H1 (cell line): ENCODE data around the gene TUT4. TPM values are rescaled to one million over a fixed set of nuclear protein-coding genes. Genes with fewer than 3 reads are reported as not detected.

ENCODE experiments used
- CREB1 ChIP-seq: IDR thresholded peaks from 2 replicates; pipeline ENCODE4 v1.6.1; 2012; ENCODE audit warnings: inconsistent platforms
- POLR2A ChIP-seq, 2 experiments: IDR thresholded peaks; 1 replicate in 1 of 2; 2 replicates in 1 of 2; pipeline ENCODE4 v1.6.1; 2011; ENCODE audit warnings: low read depth in 2 of 2, low read length in 2 of 2, mild to moderate bottlenecking in 2 of 2; ENCODE audit errors: control extremely low read depth in 1 of 2
- RFX5 ChIP-seq: IDR thresholded peaks from 2 replicates; pipeline ENCODE4 v1.6.1; 2011; ENCODE audit warnings: low read depth, low read length, improper control_type of control experiment, borderline replicate concordance
- TBP ChIP-seq: IDR thresholded peaks from 2 replicates; pipeline ENCODE4 v1.6.1; 2011; ENCODE audit warnings: low read depth, low read length, improper control_type of control experiment
- TEAD4 ChIP-seq: IDR thresholded peaks from 2 replicates; pipeline ENCODE4 v1.6.1; 2012; ENCODE audit warnings: low read depth, low read length, inconsistent platforms, mixed read lengths
- polyA plus RNA-seq, 7 experiments: library from polyadenylated mRNA; depleted of rRNA in 3 of 7; stranded (reverse) in 5 of 7; unstranded in 2 of 7; fragments of >200 nt in 5 of 7; fragments of 200-250 nt in 2 of 7; gene quantifications; 1 replicate in 5 of 7; 2 replicates in 1 of 7; 4 replicates in 1 of 7; pipeline versions ENCODE4 v1.2.1 to v1.2.3, GENCODE V29; 2011 to 2013; ENCODE audit warnings: missing spikeins in 2 of 7, mixed read lengths in 2 of 7
- total RNA-seq: library from RNA; stranded (reverse); fragmentation: NEBNext Ultra II Directional; extraction: Animal tissue kit (Norgen Biotek cat#: 25700); gene quantifications from 2 replicates; pipeline ENCODE4 v1.2.1, GENCODE V29; 2021
- TF ChIP-seq, protein P1 (sequence below): fragments of 300-600 bp; sonication (generic); IDR thresholded peaks from 2 replicates; pipeline ENCODE4 v1.7.1; 2012; ENCODE audit warnings: low read length, moderate library complexity, mild to moderate bottlenecking, inconsistent platforms; ENCODE audit not compliant: insufficient replicate concordance

The TUT4 gene
- total and polyA plus RNA-seq, 2 of the 8 experiments (the other 6 are each of a cell fraction or from before 2014, with no cell fraction given): 54.5 to 63.3 TPM

DNA sequence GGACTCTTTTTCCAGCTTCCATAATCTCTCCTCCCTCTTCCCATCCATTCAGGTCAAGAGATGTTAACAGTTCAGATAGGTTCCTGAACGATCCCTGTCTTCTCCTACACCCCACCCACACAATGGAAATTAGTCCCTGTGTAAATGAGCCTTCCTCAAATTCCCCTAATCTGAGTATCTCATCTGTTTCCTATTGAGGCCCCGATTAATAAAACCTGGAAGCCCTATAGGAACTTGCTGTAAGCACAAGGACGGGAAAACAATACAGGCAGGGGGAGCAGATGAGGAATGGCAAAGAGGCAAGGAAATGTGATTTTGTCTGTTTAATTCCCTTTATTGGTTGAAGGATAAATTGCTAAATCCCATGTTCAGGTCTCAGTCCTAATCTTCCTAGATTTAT is 42.2 kb upstream of the TUT4 start (continued):
- TF ChIP-seq, protein P1, sequence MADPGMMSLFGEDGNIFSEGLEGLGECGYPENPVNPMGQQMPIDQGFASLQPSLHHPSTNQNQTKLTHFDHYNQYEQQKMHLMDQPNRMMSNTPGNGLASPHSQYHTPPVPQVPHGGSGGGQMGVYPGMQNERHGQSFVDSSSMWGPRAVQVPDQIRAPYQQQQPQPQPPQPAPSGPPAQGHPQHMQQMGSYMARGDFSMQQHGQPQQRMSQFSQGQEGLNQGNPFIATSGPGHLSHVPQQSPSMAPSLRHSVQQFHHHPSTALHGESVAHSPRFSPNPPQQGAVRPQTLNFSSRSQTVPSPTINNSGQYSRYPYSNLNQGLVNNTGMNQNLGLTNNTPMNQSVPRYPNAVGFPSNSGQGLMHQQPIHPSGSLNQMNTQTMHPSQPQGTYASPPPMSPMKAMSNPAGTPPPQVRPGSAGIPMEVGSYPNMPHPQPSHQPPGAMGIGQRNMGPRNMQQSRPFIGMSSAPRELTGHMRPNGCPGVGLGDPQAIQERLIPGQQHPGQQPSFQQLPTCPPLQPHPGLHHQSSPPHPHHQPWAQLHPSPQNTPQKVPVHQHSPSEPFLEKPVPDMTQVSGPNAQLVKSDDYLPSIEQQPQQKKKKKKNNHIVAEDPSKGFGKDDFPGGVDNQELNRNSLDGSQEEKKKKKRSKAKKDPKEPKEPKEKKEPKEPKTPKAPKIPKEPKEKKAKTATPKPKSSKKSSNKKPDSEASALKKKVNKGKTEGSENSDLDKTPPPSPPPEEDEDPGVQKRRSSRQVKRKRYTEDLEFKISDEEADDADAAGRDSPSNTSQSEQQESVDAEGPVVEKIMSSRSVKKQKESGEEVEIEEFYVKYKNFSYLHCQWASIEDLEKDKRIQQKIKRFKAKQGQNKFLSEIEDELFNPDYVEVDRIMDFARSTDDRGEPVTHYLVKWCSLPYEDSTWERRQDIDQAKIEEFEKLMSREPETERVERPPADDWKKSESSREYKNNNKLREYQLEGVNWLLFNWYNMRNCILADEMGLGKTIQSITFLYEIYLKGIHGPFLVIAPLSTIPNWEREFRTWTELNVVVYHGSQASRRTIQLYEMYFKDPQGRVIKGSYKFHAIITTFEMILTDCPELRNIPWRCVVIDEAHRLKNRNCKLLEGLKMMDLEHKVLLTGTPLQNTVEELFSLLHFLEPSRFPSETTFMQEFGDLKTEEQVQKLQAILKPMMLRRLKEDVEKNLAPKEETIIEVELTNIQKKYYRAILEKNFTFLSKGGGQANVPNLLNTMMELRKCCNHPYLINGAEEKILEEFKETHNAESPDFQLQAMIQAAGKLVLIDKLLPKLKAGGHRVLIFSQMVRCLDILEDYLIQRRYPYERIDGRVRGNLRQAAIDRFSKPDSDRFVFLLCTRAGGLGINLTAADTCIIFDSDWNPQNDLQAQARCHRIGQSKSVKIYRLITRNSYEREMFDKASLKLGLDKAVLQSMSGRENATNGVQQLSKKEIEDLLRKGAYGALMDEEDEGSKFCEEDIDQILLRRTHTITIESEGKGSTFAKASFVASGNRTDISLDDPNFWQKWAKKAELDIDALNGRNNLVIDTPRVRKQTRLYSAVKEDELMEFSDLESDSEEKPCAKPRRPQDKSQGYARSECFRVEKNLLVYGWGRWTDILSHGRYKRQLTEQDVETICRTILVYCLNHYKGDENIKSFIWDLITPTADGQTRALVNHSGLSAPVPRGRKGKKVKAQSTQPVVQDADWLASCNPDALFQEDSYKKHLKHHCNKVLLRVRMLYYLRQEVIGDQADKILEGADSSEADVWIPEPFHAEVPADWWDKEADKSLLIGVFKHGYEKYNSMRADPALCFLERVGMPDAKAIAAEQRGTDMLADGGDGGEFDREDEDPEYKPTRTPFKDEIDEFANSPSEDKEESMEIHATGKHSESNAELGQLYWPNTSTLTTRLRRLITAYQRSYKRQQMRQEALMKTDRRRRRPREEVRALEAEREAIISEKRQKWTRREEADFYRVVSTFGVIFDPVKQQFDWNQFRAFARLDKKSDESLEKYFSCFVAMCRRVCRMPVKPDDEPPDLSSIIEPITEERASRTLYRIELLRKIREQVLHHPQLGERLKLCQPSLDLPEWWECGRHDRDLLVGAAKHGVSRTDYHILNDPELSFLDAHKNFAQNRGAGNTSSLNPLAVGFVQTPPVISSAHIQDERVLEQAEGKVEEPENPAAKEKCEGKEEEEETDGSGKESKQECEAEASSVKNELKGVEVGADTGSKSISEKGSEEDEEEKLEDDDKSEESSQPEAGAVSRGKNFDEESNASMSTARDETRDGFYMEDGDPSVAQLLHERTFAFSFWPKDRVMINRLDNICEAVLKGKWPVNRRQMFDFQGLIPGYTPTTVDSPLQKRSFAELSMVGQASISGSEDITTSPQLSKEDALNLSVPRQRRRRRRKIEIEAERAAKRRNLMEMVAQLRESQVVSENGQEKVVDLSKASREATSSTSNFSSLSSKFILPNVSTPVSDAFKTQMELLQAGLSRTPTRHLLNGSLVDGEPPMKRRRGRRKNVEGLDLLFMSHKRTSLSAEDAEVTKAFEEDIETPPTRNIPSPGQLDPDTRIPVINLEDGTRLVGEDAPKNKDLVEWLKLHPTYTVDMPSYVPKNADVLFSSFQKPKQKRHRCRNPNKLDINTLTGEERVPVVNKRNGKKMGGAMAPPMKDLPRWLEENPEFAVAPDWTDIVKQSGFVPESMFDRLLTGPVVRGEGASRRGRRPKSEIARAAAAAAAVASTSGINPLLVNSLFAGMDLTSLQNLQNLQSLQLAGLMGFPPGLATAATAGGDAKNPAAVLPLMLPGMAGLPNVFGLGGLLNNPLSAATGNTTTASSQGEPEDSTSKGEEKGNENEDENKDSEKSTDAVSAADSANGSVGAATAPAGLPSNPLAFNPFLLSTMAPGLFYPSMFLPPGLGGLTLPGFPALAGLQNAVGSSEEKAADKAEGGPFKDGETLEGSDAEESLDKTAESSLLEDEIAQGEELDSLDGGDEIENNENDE: no peak
- no peak for TF ChIP-seq RFX5
- TF ChIP-seq TBP: no peak
- no peak for TF ChIP-seq POLR2A (IDR thresholded peaks at IDR 0.05; ENCODE audit: control extremely low read depth in 1 of 2, low read depth in 2 of 2, low read length in 2 of 2)
- TF ChIP-seq CREB1: no peak
- TF ChIP-seq TEAD4: no peak
